ENCODE measurements around the gene PDE6B. TPM values are rescaled to one million over a fixed set of nuclear protein-coding genes. Genes with fewer than 3 reads are reported as not detected.

Gene PDE6B
- total RNA-seq, 1 experiment from 2014 or later: not detected

DNA sequence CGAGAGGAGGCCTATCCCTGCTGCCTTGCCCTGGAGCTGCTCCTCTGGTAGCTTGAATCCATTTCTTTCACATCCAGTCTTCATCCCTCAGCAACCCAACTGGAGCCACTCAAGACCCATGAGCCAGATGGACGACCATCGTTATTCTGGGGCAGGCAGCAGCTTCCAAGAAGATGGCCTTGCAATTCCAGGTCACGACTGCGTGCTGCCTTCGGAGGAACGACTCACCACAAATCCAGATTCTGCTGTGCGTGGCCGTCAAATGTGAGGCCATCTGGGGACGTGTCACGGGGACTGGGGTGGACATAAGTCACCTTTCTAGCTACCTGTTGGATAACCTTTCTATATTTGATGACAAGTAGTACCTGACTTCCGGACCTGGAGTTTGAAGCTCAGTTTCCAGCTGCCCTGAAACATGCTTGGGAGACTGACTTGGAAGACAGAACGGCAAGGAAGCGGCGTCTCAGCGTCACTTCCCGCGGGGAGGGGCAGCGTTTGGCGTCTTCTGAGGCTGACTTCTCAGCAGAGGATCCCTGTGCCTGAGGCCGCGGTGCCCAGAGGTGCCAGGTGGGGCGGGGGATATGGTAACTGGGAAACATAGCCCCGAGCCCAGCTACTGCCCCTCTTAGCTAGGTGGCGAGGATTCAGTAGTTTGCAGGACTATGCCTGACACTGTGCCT lies 37.6 kb upstream of the PDE6B start:
- CTCF ChIA-PET: no interaction called here
- H3K9me3 ChIP-seq: peaks cover 5% of the 10 kb centered on the region; the same call in 1 of the 2 replicates

DNA sequence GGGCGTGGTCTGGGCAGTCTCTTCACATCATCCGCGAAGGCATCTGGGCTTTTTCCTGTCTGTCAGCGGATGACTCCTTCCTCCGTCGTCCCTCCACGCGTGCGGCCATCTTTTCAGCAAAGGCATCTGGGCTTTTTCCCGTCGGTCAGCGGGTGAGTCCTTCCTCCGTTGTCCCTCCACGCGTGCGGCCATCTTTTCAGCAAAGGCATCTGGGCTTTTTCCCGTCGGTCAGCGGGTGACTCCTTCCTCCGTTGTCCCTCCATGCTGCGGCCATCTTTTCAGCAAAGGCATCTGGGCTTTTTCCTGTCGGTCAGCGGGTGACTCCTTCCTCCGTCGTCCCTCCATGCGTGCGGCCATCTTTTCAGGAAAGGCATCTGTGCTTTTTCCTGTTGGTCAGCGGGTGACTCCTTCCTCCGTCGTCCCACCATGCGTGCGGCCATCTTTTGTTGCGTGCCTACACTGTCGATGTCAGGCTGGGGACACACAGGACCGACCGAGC lies 37.0 kb upstream of the PDE6B start:
- DNase-seq: no peak
- no peaks in the 10 kb centered on the region for H3K4me1 Mint-ChIP-seq (ENCODE audit: low read depth, unreplicated experiment)
- Histone ChIP-seq H3K4me3 (ENCODE audit: low read depth, low read length) (no peak overlapping the region), H3K9me3 (peaks cover 5% of the 10 kb centered on the region; the same call in 1 of the 2 replicates), H3K4me1 (no peaks in the 10 kb centered on the region), H3K27me3 (replicated peaks; ENCODE audit: control insufficient read depth, insufficient read depth, low read length) (no peaks in the 10 kb centered on the region; the same call in 1 of the 2 replicates), H3K36me3 (ENCODE audit: control insufficient read depth, insufficient read depth, low read length) (no peaks in the 10 kb centered on the region)
- intact Hi-C loops (cut with micrococcal nuclease; ENCODE audit: unreplicated experiment): no loop called here
- BruUV-seq (replicated peaks): no TSS peak
- CTCF ChIA-PET: no interaction called here
- POLR2A ChIA-PET: no interaction called here
- no peaks in the 10 kb centered on the region for H3K9me3 Mint-ChIP-seq (ENCODE audit: unreplicated experiment)
- no peak overlapping the region for H3K4me3 Mint-ChIP-seq (ENCODE audit: unreplicated experiment)
- TF ChIP-seq, protein P1, sequence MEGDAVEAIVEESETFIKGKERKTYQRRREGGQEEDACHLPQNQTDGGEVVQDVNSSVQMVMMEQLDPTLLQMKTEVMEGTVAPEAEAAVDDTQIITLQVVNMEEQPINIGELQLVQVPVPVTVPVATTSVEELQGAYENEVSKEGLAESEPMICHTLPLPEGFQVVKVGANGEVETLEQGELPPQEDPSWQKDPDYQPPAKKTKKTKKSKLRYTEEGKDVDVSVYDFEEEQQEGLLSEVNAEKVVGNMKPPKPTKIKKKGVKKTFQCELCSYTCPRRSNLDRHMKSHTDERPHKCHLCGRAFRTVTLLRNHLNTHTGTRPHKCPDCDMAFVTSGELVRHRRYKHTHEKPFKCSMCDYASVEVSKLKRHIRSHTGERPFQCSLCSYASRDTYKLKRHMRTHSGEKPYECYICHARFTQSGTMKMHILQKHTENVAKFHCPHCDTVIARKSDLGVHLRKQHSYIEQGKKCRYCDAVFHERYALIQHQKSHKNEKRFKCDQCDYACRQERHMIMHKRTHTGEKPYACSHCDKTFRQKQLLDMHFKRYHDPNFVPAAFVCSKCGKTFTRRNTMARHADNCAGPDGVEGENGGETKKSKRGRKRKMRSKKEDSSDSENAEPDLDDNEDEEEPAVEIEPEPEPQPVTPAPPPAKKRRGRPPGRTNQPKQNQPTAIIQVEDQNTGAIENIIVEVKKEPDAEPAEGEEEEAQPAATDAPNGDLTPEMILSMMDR (IDR thresholded peaks at IDR 0.05; ENCODE audit: insufficient read depth in 1 of 2, low read depth in 1 of 2, low read length in 1 of 2, severe bottlenecking in 1 of 2, unreplicated experiment in 1 of 2): no peak
- no peak overlapping the region for H3K27ac Mint-ChIP-seq (ENCODE audit: unreplicated experiment)
- no peaks in the 10 kb centered on the region for H3K36me3 Mint-ChIP-seq (ENCODE audit: insufficient read depth, unreplicated experiment)
- no peaks in the 10 kb centered on the region for H3K27me3 Mint-ChIP-seq (ENCODE audit: insufficient read depth, unreplicated experiment)

More for the DNA sequence above, 37.6 kb upstream of the PDE6B start:
- no peaks in the 10 kb centered on the region; the same call in 1 of the 2 replicates for H3K27me3 ChIP-seq (replicated peaks; ENCODE audit: control insufficient read depth, insufficient read depth, low read length)
- TF ChIP-seq, protein P1 (IDR thresholded peaks at IDR 0.05; ENCODE audit: insufficient read depth in 1 of 2, low read depth in 1 of 2, low read length in 1 of 2, severe bottlenecking in 1 of 2, unreplicated experiment in 1 of 2): no peak
- POLR2A ChIA-PET: no interaction called here
- H3K4me3 Mint-ChIP-seq (ENCODE audit: unreplicated experiment): no peak overlapping the region
- intact Hi-C loops (cut with micrococcal nuclease; ENCODE audit: unreplicated experiment): no loop called here
- H3K4me1 ChIP-seq: no peaks in the 10 kb centered on the region
- H3K4me1 Mint-ChIP-seq (ENCODE audit: low read depth, unreplicated experiment): no peaks in the 10 kb centered on the region
- no peaks in the 10 kb centered on the region for H3K9me3 Mint-ChIP-seq (ENCODE audit: unreplicated experiment)
- H3K36me3 Mint-ChIP-seq (ENCODE audit: insufficient read depth, unreplicated experiment): no peaks in the 10 kb centered on the region
- no peak overlapping the region for H3K4me3 ChIP-seq (ENCODE audit: low read depth, low read length)
- H3K36me3 ChIP-seq (ENCODE audit: control insufficient read depth, insufficient read depth, low read length): no peaks in the 10 kb centered on the region
- H3K27me3 Mint-ChIP-seq (ENCODE audit: insufficient read depth, unreplicated experiment): no peaks in the 10 kb centered on the region
- no peak overlapping the region for H3K27ac Mint-ChIP-seq (ENCODE audit: unreplicated experiment)
- no TSS peak for BruUV-seq (replicated peaks)
- DNase-seq: no peak

DNA sequence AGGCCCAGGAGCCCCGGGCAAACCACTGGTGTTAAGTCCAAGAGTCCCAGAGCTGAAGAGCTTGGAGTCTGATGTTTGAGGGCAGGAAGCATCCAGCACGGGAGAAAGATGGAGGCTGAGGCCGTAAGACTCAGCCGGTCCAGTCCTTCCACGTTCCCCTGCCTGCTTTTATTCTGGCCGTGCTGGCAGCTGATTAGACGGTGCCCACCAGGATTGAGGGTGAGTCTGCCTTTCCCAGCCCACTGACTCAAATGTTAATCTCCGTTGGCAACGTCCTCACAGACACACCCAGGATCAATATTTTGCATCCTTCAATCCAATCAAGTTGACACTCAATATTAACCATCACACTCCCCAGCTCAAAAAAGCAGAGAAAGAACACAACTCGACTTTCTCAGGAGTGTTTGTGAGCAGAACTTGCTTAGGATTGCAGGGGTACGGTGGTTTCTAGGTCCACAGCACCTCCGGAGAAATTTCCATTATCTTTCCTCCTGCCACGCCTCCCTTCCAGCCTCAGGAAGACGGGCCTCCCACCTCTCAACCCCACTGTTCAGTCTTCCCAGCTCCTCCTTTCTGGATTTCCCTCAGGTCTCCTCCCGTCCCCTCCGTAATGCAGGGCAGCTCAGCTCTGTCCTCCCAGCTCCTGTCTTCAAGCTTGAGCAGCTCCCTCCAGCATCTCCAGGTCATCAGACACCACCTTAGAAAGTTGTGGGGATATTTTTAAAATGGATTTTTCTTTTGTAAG lies 36.0 kb upstream of the PDE6B start:
- Histone ChIP-seq H3K9me3 (peaks cover 2% of the 10 kb centered on the region; the same call in 1 of the 2 replicates), H3K4me1 (no peaks in the 10 kb centered on the region), H3K27me3 (replicated peaks; ENCODE audit: control insufficient read depth, insufficient read depth, low read length) (no peaks in the 10 kb centered on the region; the same call in 1 of the 2 replicates), H3K4me3 (ENCODE audit: low read depth, low read length) (no peak overlapping the region), H3K36me3 (ENCODE audit: control insufficient read depth, insufficient read depth, low read length) (no peaks in the 10 kb centered on the region)
- POLR2A ChIA-PET: no interaction called here
- Mint-ChIP-seq H3K9me3 (ENCODE audit: unreplicated experiment) (peaks cover 3% of the 10 kb centered on the region), H3K36me3 (ENCODE audit: insufficient read depth, unreplicated experiment) (no peaks in the 10 kb centered on the region), H3K27me3 (ENCODE audit: insufficient read depth, unreplicated experiment) (no peaks in the 10 kb centered on the region), H3K4me3 (ENCODE audit: unreplicated experiment) (no peak overlapping the region), H3K27ac (ENCODE audit: unreplicated experiment) (no peak overlapping the region), H3K4me1 (ENCODE audit: low read depth, unreplicated experiment) (no peaks in the 10 kb centered on the region)
- CTCF ChIA-PET: interaction anchor here (0.7 kb wide), 1 partner anchor 116 kb away, joined by 3 read pairs; no protein-coding TSS in a partner anchor
- BruUV-seq (replicated peaks): no TSS peak
- intact Hi-C loops (cut with micrococcal nuclease; ENCODE audit: unreplicated experiment): no loop called here
- no peak for DNase-seq
- TF ChIP-seq, protein P1 (IDR thresholded peaks at IDR 0.05; ENCODE audit: insufficient read depth in 1 of 2, low read depth in 1 of 2, low read length in 1 of 2, severe bottlenecking in 1 of 2, unreplicated experiment in 1 of 2): no peak
